ENCODE data around the gene CDH23. TPM values are rescaled to one million over a fixed set of nuclear protein-coding genes. Genes with fewer than 3 reads are reported as not detected.
"Not testable (repeated sequence)": the region's sequence is repeated elsewhere in the genome, so short reads cannot be mapped to it uniquely, and the experiment has no call there.

CDH23 gene
- total RNA-seq, 2 donors from 2014 or later = 1.1 to 2.8 TPM

DNA sequence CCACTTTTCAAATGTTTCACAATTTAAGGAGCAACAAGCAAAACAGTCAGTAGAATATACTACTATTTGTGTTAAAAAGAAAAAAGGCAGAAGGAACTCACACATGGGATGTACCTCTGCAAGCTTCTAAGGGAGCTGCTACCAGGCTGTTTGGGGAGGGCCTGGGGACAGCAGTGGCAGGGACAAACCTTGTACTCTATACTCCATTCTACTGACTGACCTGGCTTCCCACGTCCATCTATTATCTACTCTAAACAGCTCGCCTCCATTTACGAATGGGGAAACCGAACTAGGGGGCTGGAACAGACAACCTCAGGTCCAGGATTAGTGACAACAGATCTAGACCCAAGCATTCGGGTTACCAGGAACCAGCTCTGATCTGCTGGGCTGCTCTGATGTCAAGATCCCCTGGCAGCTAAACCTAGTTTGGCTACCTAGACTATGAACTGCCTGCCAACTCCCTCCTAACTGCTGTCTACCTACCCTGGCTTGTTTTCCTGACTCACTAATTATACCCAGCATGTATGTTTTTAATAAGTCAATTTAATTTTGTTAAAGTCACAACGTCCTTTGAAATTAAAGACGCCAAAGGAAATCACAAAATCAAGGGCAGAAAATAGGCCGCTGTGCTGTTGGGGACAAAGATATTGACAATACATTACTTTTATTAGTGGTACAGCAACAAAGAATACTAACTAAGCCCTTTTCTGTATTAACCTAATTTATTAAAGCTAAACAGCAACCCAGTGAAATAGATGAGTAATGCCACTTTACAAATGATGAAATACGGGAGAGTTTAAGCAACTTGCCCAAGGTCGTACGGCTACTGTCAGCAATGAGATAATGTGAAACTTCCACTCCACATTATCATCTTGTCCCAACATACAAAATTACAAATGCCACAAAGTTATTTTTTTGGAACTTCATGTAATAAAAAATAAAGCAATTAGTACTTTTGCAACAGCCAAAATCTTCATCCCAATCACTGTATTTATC, 449.0 kb downstream of the CDH23 start:
- Mint-ChIP-seq H3K27me3 (ENCODE audit: low read depth) (no peaks in the 10 kb centered on the region), H3K27ac (no peak overlapping the region), H3K36me3 (ENCODE audit: insufficient read depth in 2 of 2) (no peaks in the 10 kb centered on the region), H3K4me3 (no peak overlapping the region), H3K9me3 (no peaks in the 10 kb centered on the region), H3K4me1 (ENCODE audit: low read depth) (peaks cover 73% of the 10 kb centered on the region)
- no peak for ATAC-seq (replicated peaks in 1 of 2)
- DNase-seq = no peak

DNA sequence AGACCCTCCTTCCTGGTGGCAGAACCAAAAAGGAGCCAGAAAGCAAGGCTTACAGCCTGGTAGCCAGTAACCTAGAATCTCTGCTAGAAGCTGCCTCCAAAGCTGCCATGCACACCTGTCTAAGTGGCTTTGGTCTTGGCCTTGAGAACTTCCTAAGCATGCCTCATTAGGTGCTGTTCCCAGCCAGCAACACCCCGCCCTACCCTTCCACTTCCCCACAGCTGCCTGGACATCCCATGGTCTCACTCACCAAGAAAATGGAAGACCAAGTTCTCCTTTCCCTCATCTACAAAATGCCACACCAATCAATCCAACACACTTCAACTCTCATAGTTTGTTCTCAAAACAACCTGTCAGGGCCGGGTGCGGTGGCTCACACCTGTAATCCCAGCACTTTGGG, 450.1 kb downstream of the CDH23 start:
- H3K4me3 Mint-ChIP-seq = no peak overlapping the region
- ATAC-seq (replicated peaks in 1 of 2) (no peak), DNase-seq (no peak)
- H3K36me3 Mint-ChIP-seq (ENCODE audit: insufficient read depth in 2 of 2) = peaks cover 0 to 2% of the 10 kb centered on the region in 2 donors
- H3K4me1 Mint-ChIP-seq (ENCODE audit: low read depth) = peaks cover 78% of the 10 kb centered on the region
- H3K27ac Mint-ChIP-seq = no peak overlapping the region
- no peaks in the 10 kb centered on the region for H3K27me3 Mint-ChIP-seq (ENCODE audit: low read depth)
- no peaks in the 10 kb centered on the region for H3K9me3 Mint-ChIP-seq

DNA sequence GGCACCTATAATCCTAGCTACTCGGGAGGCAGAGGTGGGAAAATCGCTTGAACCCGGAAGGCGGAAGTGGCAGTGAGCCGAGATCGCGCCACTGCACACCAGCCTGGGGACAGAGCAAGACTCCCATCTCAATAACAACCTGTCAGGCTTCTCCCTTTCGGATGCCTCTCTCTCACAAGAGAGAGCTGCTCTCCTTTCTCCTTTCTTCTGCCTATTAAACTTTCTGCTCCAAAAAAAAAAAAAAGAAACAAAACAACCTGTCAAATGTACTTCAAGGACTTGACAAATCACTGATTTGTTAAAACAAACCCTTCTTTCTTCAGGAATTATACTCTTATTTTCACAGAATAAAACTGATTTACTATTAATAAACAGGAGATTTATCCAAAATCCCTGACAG, 450.7 kb downstream of the CDH23 start:
- H3K36me3 Mint-ChIP-seq (ENCODE audit: insufficient read depth in 2 of 2) = peaks cover 0 to 2% of the 10 kb centered on the region in 2 donors
- peaks cover 77% of the 10 kb centered on the region for H3K4me1 Mint-ChIP-seq (ENCODE audit: low read depth)
- H3K9me3 Mint-ChIP-seq = no peaks in the 10 kb centered on the region
- DNase-seq (no peak), ATAC-seq (replicated peaks in 1 of 2) (no peak)
- H3K27me3 Mint-ChIP-seq (ENCODE audit: low read depth) = no peaks in the 10 kb centered on the region
- H3K4me3 Mint-ChIP-seq = no peak overlapping the region
- no peak overlapping the region for H3K27ac Mint-ChIP-seq

DNA sequence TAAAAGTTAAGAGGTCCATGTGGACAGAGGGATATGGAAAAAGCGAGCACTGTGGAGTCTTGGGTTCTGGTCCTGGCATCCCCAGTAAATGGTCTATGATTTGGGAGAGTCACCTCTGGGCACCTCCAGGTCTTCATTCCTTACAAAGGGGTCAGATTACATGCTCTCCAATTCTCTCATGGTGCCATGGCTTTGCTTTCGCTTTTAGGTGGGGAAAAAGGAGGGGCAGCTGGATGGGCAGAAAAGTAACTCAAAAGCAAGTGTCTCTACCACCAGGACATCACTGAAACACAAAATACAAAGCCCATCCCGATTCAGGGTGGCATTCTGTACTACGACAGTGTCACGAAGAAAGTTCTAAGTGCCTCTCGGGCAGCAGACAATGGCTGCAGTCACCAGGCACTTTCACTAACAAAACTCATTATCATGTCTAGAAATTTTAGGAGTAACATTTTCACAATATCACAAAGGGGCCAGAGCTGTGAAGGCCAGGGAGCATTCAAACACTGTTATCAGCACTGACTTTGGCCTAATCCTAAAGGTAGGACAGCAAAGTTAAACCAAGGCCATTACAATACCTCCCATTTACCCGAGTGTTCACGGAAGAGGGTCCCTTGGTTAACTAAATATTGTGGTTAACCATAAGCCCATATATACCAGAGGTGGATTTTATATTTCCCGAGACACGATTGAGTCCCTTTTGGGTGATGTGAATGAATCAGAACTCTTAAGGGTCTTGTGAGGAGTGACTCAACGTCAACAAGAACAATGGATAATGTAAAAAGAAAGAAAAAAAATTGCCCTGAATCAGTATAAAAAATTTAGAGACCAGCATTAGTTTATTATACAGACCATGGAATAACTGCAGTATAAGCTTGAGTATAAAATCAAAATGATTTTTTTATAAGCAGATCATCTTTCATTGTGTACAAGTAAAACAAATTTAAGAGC, 451.9 kb downstream of the CDH23 start:
- no peaks in the 10 kb centered on the region for H3K27me3 Mint-ChIP-seq (ENCODE audit: low read depth)
- peak overlapping the region; percentile 25 to 100 for H3K4me3 Mint-ChIP-seq
- no peaks in the 10 kb centered on the region for H3K9me3 Mint-ChIP-seq
- H3K27ac Mint-ChIP-seq = peak overlapping the region; percentile 54
- peaks cover 65% of the 10 kb centered on the region for H3K4me1 Mint-ChIP-seq (ENCODE audit: low read depth)
- H3K36me3 Mint-ChIP-seq (ENCODE audit: insufficient read depth in 2 of 2) = peaks cover 0 to 2% of the 10 kb centered on the region in 2 donors
- DNase-seq = no peak
- no peak for ATAC-seq (replicated peaks in 1 of 2)

DNA sequence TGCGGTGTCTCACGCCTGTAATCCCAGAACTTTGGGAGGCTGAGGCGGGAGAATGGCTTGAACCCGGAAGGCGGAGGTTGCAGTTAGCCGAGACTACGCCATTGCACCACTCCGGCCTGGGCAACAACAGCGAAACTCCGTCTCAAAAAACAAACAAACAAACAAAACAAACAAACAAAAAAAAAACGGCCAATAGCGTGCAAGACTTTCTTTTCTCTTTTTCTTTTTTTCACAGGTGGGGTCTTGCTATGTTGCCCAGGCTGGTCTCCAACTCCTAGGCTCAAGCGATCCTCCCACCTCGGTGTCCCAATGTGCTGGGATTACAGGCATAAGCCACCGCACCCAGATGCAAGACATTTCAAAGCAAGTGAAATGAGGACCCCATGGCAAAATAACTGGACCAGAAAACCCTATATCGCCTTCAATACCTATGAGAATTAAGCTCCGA, 452.8 kb downstream of the CDH23 start:
- peaks cover 58% of the 10 kb centered on the region for H3K4me1 Mint-ChIP-seq (ENCODE audit: low read depth)
- H3K27ac Mint-ChIP-seq = no peak overlapping the region

DNA sequence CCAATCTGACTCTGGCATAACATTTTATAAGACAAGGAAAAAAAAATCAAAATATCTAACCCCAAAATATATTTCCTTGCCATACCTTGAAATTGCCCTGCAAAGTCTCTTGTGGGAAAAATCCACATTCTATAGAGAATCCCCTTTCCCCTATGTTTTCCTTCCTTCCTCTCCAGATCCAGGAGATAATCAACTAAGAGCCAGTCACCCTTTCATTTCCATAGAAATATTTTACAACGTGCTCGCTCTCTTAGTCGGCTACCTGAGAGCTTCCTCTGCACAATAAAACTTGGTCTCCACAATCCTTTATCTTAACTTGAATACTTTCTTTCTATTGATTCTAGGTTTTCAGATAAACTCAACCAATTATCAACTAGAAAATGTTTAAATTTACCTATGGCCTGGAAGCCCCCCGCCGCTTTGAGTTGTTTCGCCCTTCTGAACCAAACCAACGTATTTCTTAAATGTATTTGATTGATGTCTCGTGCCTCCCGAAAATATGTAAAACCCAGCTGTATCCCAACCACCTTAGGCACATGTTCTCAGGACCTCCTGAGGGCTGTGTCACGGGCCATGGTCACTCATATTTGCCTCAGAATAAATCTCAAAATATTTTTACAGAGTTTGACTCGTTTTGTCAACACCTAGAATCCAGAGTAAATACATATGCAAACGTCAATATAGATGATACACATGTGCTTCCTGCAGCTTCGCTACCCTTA, 453.5 kb downstream of the CDH23 start:
- ATAC-seq (replicated peaks in 1 of 2) (no peak), DNase-seq (no peak)
- peaks cover 53% of the 10 kb centered on the region for H3K4me1 Mint-ChIP-seq (ENCODE audit: low read depth)
- peaks cover 0 to 2% of the 10 kb centered on the region in 2 donors for H3K36me3 Mint-ChIP-seq (ENCODE audit: insufficient read depth in 2 of 2)
- peak overlapping the region; percentile 95 to 100 for H3K4me3 Mint-ChIP-seq
- H3K27ac Mint-ChIP-seq = peak overlapping the region; percentile 92
- H3K27me3 Mint-ChIP-seq (ENCODE audit: low read depth) = no peaks in the 10 kb centered on the region
- H3K9me3 Mint-ChIP-seq = no peaks in the 10 kb centered on the region

More for the DNA sequence above, 452.8 kb downstream of the CDH23 start:
- Mint-ChIP-seq H3K27me3 (ENCODE audit: low read depth) (no peaks in the 10 kb centered on the region), H3K36me3 (ENCODE audit: insufficient read depth in 2 of 2) (peaks cover 0 to 2% of the 10 kb centered on the region in 2 donors), H3K9me3 (no peaks in the 10 kb centered on the region), H3K4me3 (peak overlapping the region; percentile 95 to 100)
- no peak for DNase-seq
- no peak for ATAC-seq (replicated peaks in 1 of 2)

DNA sequence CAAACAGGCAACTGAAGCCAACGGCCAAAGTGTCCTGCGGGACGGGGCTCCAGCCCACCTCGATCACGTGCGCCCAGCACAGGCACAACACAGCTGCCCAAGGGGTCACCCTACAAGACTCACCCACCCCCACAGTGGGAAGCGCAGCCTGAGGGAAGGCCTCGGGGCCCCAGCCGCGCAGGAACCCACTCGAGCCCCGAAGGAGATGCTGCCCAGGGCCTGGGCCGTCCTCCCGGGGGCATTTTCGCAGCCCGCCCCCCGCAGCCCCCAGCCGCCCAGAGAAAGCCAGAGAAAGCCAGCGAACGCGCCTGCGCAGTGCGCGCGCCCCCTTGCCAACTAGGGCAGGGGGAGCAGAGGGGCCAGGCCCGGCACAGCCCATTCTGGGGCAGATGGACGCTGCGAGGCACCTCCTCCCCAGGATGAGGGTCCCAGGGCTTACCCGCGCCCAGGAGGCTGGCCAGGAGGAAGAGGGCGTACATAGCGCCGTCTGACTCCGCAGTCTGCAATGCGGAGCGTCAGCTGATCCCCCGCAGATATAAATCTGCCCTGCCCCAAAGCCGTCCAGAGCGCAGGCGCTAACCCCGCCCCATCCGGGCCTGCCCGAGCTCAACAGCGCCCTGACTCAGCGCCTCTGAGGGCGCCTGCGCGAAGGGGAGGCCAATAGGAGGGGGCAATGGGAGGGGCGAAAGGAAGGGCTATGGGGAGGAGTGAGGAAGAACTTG, 454.2 kb downstream of the CDH23 start, which contains the start of gene PSAP:
TSS of gene PSAP (minus strand) at position 509 of the 722 bp plus-strand sequence. CDS start at position 479, 30 bp downstream.
- Mint-ChIP-seq H3K27ac (peak within 1 kb of the TSS; percentile 92), H3K4me3 (peak within 1 kb of the TSS; percentile 95 to 100), H3K9me3 (no peaks in the 10 kb centered on the region), H3K36me3 (ENCODE audit: insufficient read depth in 2 of 2) (peaks cover 0 to 2% of the 10 kb centered on the region in 2 donors), H3K27me3 (ENCODE audit: low read depth) (no peaks in the 10 kb centered on the region), H3K4me1 (ENCODE audit: low read depth) (peaks cover 45% of the 10 kb centered on the region)
- peak; percentile 99 for DNase-seq
- ATAC-seq (replicated peaks in 1 of 2) = peak; percentile 98

DNA sequence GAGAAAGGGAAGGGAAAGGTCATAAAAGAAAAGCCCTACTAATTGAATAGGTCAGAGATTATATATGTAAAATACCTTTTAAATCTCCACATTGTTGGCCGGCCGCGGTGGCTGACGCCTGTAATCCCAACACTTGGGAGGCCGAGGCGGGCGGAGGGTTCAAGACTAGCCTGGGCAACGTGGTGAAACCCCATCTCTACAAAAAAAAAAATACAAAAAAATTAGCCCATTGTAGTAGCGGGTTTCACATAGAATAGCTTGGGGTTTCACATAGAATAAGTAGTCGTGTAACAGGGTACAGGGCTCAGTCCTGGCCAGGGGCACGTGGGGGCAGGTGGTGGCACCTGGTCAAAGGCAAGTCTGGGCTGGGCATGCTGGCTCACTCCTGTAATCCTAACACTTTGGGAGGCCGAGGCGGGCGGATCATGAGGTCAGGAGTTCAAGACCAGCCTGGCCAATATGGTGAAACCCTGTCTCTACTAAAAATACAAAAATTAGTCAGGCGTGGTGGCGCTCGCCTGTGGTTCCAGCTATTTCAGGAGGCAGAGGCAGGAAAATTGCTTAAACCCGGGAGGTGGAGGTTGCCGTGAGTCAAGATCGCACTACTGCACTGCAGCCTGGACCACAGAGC, 454.9 kb downstream of the CDH23 start:
- not testable (repeated sequence) for H3K36me3 Mint-ChIP-seq (ENCODE audit: insufficient read depth in 2 of 2); H3K27me3 Mint-ChIP-seq (ENCODE audit: low read depth); ATAC-seq (replicated peaks in 1 of 2); H3K9me3 Mint-ChIP-seq; DNase-seq
- peaks cover 44% of the 10 kb centered on the region for H3K4me1 Mint-ChIP-seq (ENCODE audit: low read depth)
- H3K27ac Mint-ChIP-seq = peak overlapping the region; percentile 64
- H3K4me3 Mint-ChIP-seq = peak overlapping the region; percentile 95 to 100

DNA sequence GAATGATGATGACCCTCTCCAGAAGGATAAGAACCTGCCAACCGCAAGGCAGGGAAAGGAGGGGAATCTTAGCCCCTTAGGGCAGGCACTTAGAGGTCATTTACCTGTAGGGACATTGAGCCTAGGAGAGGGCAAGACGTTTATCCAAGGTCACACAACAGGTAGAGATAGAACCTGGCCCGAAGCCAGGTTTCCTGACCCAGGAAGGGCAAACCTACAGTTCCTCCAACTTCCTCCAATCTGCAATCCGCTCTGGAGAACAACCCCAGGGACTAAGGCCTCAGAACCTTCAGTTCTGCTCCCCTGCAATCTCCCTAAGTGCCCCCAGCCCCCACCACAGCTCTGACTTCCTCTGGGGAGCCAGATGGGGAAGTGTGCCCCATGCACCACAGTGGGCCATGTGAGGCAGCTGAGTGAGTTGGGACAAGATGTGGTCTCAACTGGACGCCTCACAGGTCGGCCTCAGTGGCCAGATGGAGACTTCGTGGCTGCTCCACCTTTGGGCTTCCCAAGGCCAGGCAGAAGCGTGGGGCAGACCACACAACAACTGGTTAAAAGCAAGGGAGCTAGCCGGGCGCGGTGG, 455.7 kb downstream of the CDH23 start:
- no peaks in the 10 kb centered on the region for H3K9me3 Mint-ChIP-seq
- no peak overlapping the region for H3K4me3 Mint-ChIP-seq
- no peak for ATAC-seq (replicated peaks in 1 of 2)
- H3K4me1 Mint-ChIP-seq (ENCODE audit: low read depth) = peaks cover 38% of the 10 kb centered on the region
- no peak for DNase-seq
- H3K27ac Mint-ChIP-seq = no peak overlapping the region
- no peaks in the 10 kb centered on the region for H3K27me3 Mint-ChIP-seq (ENCODE audit: low read depth)
- peaks cover 0 to 2% of the 10 kb centered on the region in 2 donors for H3K36me3 Mint-ChIP-seq (ENCODE audit: insufficient read depth in 2 of 2)

DNA sequence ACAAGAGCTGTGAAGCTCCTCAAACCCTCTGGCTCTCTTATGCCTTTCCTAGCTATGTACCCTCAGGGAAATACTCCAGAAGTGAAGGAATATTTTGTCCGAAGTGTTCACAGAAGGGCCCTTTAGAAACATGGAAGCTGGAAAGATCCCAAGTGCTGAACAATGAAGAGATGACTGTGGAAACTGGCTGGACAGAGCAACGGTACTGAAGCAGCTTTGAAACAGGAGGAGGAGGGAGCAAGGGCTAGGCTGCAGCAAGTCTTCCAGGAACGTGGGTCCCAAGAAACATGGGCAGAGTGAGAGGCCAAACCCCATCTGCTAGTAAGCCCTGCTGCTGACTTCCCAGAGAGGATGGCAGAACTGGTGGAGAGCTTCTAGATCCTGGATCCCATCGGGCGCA, 457.3 kb downstream of the CDH23 start:
- DNase-seq (no peak), ATAC-seq (replicated peaks in 1 of 2) (no peak)
- no peak overlapping the region for H3K27ac Mint-ChIP-seq

DNA sequence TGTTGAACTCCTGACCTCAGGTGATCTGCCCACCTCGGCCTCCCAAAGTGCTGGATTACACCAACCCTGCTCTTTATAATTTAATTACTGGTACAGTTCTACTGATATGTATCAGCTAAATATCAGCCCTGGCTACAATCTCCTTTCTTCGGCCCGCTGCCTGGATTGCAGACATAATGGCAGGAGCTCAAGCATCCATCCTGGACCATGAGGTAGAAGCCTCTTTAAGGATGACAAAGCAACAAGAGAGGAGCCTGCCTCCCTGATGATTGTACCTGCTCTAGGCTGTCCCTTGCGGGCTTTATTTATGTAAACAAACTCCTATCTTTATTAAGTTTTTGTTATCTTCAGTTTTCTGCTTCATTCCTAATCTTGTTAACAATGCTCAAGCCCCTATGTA, 459.9 kb downstream of the CDH23 start:
- no peak for DNase-seq
- no peak overlapping the region for H3K4me3 Mint-ChIP-seq
- peaks cover 8% of the 10 kb centered on the region for H3K4me1 Mint-ChIP-seq (ENCODE audit: low read depth)
- H3K27ac Mint-ChIP-seq = no peak overlapping the region
- no peaks in the 10 kb centered on the region for H3K36me3 Mint-ChIP-seq (ENCODE audit: insufficient read depth in 2 of 2)
- no peak for ATAC-seq (replicated peaks in 1 of 2)
- no peaks in the 10 kb centered on the region for H3K27me3 Mint-ChIP-seq (ENCODE audit: low read depth)
- no peaks in the 10 kb centered on the region for H3K9me3 Mint-ChIP-seq

More for the DNA sequence above, 457.3 kb downstream of the CDH23 start:
- peaks cover 0 to 2% of the 10 kb centered on the region in 2 donors for H3K36me3 Mint-ChIP-seq (ENCODE audit: insufficient read depth in 2 of 2)
- no peaks in the 10 kb centered on the region for H3K27me3 Mint-ChIP-seq (ENCODE audit: low read depth)
- no peak overlapping the region for H3K4me3 Mint-ChIP-seq
- no peaks in the 10 kb centered on the region for H3K9me3 Mint-ChIP-seq
- peaks cover 22% of the 10 kb centered on the region for H3K4me1 Mint-ChIP-seq (ENCODE audit: low read depth)

Data from activated T-cell treated with anti-CD3 and anti-CD28 coated beads, Interleukin-2, amount 50 U/mL, for 72 hours (primary cell).